ENCODE results near the gene UGP2. TPM values are rescaled to one million over a fixed set of nuclear protein-coding genes. Genes with fewer than 3 reads are reported as not detected.
A peak's percentile ranks its signal among the peaks of the same experiment; 100 is the strongest.

Gene UGP2
- total RNA-seq, 1 experiment from 2014 or later, result 89.5 TPM

- H2AFZ ChIP-seq, result no peak overlapping the region
- H3K9me2 ChIP-seq (ENCODE audit: insufficient read depth), result no peaks in the 10 kb centered on the region
- no peaks in the 10 kb centered on the region for H4K20me1 ChIP-seq (ENCODE audit: insufficient read depth)
- no peak for DNase-seq
- H3K4me1 ChIP-seq (replicated peaks; ENCODE audit: insufficient read depth), result 0 out of 2 replicates have a peak, but pooled peaks cover 9% of the 10 kb centered on the region
- POLR2A ChIA-PET (ENCODE audit: unreplicated experiment), result no interaction called here
- H3K27ac ChIP-seq, result no peak overlapping the region
- no peaks in the 10 kb centered on the region for H3K27me3 ChIP-seq (ENCODE audit: insufficient read depth, low read depth)
- no TSS peak for BruUV-seq (replicated peaks)
- CTCF ChIA-PET, result no interaction called here
- H3K79me2 ChIP-seq (ENCODE audit: low read depth), result no peaks in the 10 kb centered on the region
- no peaks in the 10 kb centered on the region for H3K36me3 ChIP-seq (ENCODE audit: low read depth)
- intact Hi-C loops (cut with micrococcal nuclease; ENCODE audit: unreplicated experiment), result no loop called here
- H3K9me3 ChIP-seq (ENCODE audit: insufficient read depth, low read depth), result no peaks in the 10 kb centered on the region
- TF ChIP-seq EZH2 (IDR thresholded peaks at IDR 0.05; ENCODE audit: low read depth), result no peak
- no peak for TF ChIP-seq CTCF (conservative IDR thresholded peaks at IDR 0.05)
- peaks cover 5% of the 10 kb centered on the region; the same call in 1 of the 2 replicates for H3F3A ChIP-seq (ENCODE audit: insufficient read depth, low read depth)
- H3K4me3 ChIP-seq, result no peak overlapping the region
- H3K4me2 ChIP-seq, result no peak overlapping the region
Observed at GRCh38 chr2:63831176-63831575, 10.5 kb upstream of the UGP2 start.

GRCh38 chr2:63834401-63834800, 7.3 kb upstream of the UGP2 start:
- no peaks in the 10 kb centered on the region for H4K20me1 ChIP-seq (ENCODE audit: insufficient read depth)
- no peak overlapping the region for H2AFZ ChIP-seq
- H3K9me2 ChIP-seq (ENCODE audit: insufficient read depth), result no peaks in the 10 kb centered on the region
- H3F3A ChIP-seq (ENCODE audit: insufficient read depth, low read depth), result no peaks in the 10 kb centered on the region; the same call in 1 of the 2 replicates
- ChIA-PET POLR2A (ENCODE audit: unreplicated experiment) (no interaction called here), CTCF (no interaction called here)
- TF ChIP-seq CTCF (conservative IDR thresholded peaks at IDR 0.05) (no peak), EZH2 (IDR thresholded peaks at IDR 0.05; ENCODE audit: low read depth) (no peak)
- H3K9me3 ChIP-seq (ENCODE audit: insufficient read depth, low read depth), result no peaks in the 10 kb centered on the region
- intact Hi-C loops (cut with micrococcal nuclease; ENCODE audit: unreplicated experiment), result no loop called here
- DNase-seq, result no peak
- no TSS peak for BruUV-seq (replicated peaks)
- no peak overlapping the region for H3K4me2 ChIP-seq
- no peak overlapping the region for H3K4me3 ChIP-seq
- H3K27ac ChIP-seq, result no peak overlapping the region
- peaks cover 11% of the 10 kb centered on the region for H3K4me1 ChIP-seq (replicated peaks; ENCODE audit: insufficient read depth)
- H3K27me3 ChIP-seq (ENCODE audit: insufficient read depth, low read depth), result no peaks in the 10 kb centered on the region
- no peaks in the 10 kb centered on the region for H3K79me2 ChIP-seq (ENCODE audit: low read depth)
- no peaks in the 10 kb centered on the region for H3K36me3 ChIP-seq (ENCODE audit: low read depth)

- Histone ChIP-seq H3K9me3 (ENCODE audit: insufficient read depth, low read depth) (no peaks in the 10 kb centered on the region), H3K27ac (no peak overlapping the region), H3K79me2 (ENCODE audit: low read depth) (peaks cover 3% of the 10 kb centered on the region), H3K4me3 (no peak overlapping the region), H3K4me1 (replicated peaks; ENCODE audit: insufficient read depth) (peaks cover 17% of the 10 kb centered on the region), H2AFZ (no peak overlapping the region), H3K27me3 (ENCODE audit: insufficient read depth, low read depth) (no peaks in the 10 kb centered on the region), H3K4me2 (no peak overlapping the region), H3F3A (ENCODE audit: insufficient read depth, low read depth) (peaks cover 4% of the 10 kb centered on the region), H3K9me2 (ENCODE audit: insufficient read depth) (no peaks in the 10 kb centered on the region), H4K20me1 (ENCODE audit: insufficient read depth) (no peaks in the 10 kb centered on the region), H3K36me3 (ENCODE audit: low read depth) (no peaks in the 10 kb centered on the region)
- POLR2A ChIA-PET (ENCODE audit: unreplicated experiment), result no interaction called here
- CTCF ChIA-PET, result interaction anchor here (0.6 kb wide), 1 partner anchor 636 kb away, joined by 5 read pairs; no protein-coding TSS in a partner anchor
- TF ChIP-seq EZH2 (IDR thresholded peaks at IDR 0.05; ENCODE audit: low read depth) (no peak), CTCF (conservative IDR thresholded peaks at IDR 0.05) (no peak)
- DNase-seq, result peak in 1 of 2 experiments; percentile 76
- intact Hi-C loops (cut with micrococcal nuclease; ENCODE audit: unreplicated experiment), result no loop called here
- BruUV-seq (replicated peaks), result no TSS peak
Observed at GRCh38 chr2:63837036-63837594, 4.6 kb upstream of the UGP2 start.
